ENCODE data around the gene UXS1.

The UXS1 gene

GRCh38 chr2:106109675-106110424, 84.3 kb downstream of the UXS1 start:
- DNase-seq (ENCODE audit: low read depth) = no peak

- no peak for DNase-seq (ENCODE audit: low read depth)
Observed at GRCh38 chr2:106108791-106109190, 85.3 kb downstream of the UXS1 start.

- DNase-seq (ENCODE audit: low read depth) = no peak
Observed at GRCh38 chr2:106108351-106108750, 85.8 kb downstream of the UXS1 start.

- DNase-seq (ENCODE audit: low read depth) = no peak
Observed at GRCh38 chr2:106107509-106108131, 86.5 kb downstream of the UXS1 start.

- DNase-seq (ENCODE audit: low read depth) = no peak
Observed at GRCh38 chr2:106106622-106107508, 87.2 kb downstream of the UXS1 start.

- no peak for DNase-seq (ENCODE audit: low read depth)
Observed at GRCh38 chr2:106105151-106105922, 88.8 kb downstream of the UXS1 start.

- DNase-seq (ENCODE audit: low read depth) = no peak
Observed at GRCh38 chr2:106104332-106105062, 89.6 kb downstream of the UXS1 start.

GRCh38 chr2:106099691-106100090, 94.4 kb downstream of the UXS1 start:
- no peak for DNase-seq (ENCODE audit: low read depth)

GRCh38 chr2:106098664-106099063, 95.4 kb downstream of the UXS1 start:
- no peak for DNase-seq (ENCODE audit: low read depth)

- no peak for DNase-seq (ENCODE audit: low read depth)
Observed at GRCh38 chr2:106098081-106098480, 96.0 kb downstream of the UXS1 start.

- DNase-seq (ENCODE audit: low read depth) = no peak
Observed at GRCh38 chr2:106097038-106098000, 96.8 kb downstream of the UXS1 start.

GRCh38 chr2:106096299-106097037, 97.6 kb downstream of the UXS1 start:
- DNase-seq (ENCODE audit: low read depth) = no peak

GRCh38 chr2:106095478-106096298, 98.4 kb downstream of the UXS1 start:
- DNase-seq (ENCODE audit: low read depth) = no peak

- DNase-seq (ENCODE audit: low read depth) = no peak
Observed at GRCh38 chr2:106094131-106094841, 99.8 kb downstream of the UXS1 start.

GRCh38 chr2:106090916-106091618, 103.0 kb downstream of the UXS1 start:
- DNase-seq (ENCODE audit: low read depth) = no peak

- no peak for DNase-seq (ENCODE audit: low read depth)
Observed at GRCh38 chr2:106089611-106090010, 104.5 kb downstream of the UXS1 start.

Measured in non-pigmented ciliary epithelial cell (primary cell).